Measurements from ENCODE around the gene NUBPL.

DNA sequence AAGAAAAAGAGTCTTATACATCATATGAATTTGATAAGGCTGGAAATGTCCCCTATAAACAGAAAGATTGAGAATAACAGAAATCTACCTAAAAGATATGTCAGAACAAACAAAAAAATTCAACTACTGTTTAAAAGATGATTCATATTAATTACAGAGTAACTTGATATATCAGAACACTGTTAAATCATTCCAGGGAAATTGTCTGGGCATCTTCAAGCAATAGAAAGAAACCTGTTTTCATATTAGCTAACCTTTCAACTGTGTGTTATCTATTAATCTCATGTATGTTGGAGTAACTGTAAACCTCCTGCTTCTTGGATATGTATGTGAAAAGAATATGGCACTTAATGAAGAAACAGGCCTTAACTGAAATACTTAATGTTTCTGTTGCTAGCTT is 96.7 kb downstream of the NUBPL start:
- TF ChIP-seq POLR2A (IDR thresholded peaks at IDR 0.05; ENCODE audit: low read length), result no peak
- TF ChIP-seq GATA1 (IDR thresholded peaks at IDR 0.05; ENCODE audit: low read depth, low read length), result no peak
